22Rv1 (cell line): ENCODE results near the gene ANKRD27.

Experiments
- CTCF ChIP-seq: fragments of 450-650 bp; IDR thresholded peaks from 2 replicates; pipeline ENCODE4 v1.5.1; 2017; ENCODE audit warnings: mild to moderate bottlenecking
- ZFX ChIP-seq: fragments of 450-650 bp; IDR thresholded peaks from 2 replicates; pipeline ENCODE4 v1.6.1; 2017; ENCODE audit warnings: antibody characterized with exemption, borderline replicate concordance

- TF ChIP-seq CTCF = no peak
- no peak for TF ChIP-seq ZFX
Measured at GRCh38 chr19:32622002-32622401, 53.0 kb downstream of the ANKRD27 start.
